ENCODE measurements around the gene CEMP1.

DNA sequence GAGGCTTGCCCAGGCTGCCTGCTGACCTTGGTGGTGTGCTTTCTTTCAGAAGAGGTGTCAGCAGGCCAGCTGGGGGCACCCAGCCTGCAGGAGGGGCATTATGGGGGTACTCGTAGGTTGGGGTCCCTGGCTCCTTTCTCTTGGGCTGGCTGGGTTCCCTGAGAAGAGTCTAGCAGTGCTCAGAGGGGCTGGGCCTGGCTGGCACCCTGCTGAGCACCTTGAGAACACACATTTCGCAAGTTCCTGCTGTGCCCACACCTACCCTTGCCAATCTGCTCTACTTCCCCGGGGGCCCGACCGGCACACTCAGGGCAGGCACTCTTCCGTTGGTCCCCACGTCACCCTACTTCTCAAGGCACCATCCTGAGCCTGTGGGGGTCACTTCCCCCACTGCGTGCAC is 5.1 kb downstream of the CEMP1 start:
- TF ChIP-seq, protein P1, sequence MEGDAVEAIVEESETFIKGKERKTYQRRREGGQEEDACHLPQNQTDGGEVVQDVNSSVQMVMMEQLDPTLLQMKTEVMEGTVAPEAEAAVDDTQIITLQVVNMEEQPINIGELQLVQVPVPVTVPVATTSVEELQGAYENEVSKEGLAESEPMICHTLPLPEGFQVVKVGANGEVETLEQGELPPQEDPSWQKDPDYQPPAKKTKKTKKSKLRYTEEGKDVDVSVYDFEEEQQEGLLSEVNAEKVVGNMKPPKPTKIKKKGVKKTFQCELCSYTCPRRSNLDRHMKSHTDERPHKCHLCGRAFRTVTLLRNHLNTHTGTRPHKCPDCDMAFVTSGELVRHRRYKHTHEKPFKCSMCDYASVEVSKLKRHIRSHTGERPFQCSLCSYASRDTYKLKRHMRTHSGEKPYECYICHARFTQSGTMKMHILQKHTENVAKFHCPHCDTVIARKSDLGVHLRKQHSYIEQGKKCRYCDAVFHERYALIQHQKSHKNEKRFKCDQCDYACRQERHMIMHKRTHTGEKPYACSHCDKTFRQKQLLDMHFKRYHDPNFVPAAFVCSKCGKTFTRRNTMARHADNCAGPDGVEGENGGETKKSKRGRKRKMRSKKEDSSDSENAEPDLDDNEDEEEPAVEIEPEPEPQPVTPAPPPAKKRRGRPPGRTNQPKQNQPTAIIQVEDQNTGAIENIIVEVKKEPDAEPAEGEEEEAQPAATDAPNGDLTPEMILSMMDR (conservative IDR thresholded peaks at IDR 0.05; ENCODE audit: low read length) = no peak
- TF ChIP-seq EZH2phosphoT487 (IDR thresholded peaks at IDR 0.05; ENCODE audit: borderline replicate concordance, low read depth, low read length) = no peak
